Mesothelial cell of epicardium (in vitro differentiated cells): ENCODE measurements around the gene CHPF2. TPM values are rescaled to one million over a fixed set of nuclear protein-coding genes. Genes with fewer than 3 reads are reported as not detected.

Experiments used
- DNase-seq, 2 experiments: peaks; one replicate each; pipeline ENCODE4 v3.0.0; 2021; ENCODE audit warnings: low spot score in 2 of 2; ENCODE audit not compliant: unreplicated experiment in 2 of 2
- H3K27ac Mint-ChIP-seq: 2 replicates; pipeline ENCODE4 v1.8.0; 2021; ENCODE audit warnings: mixed read lengths
- H3K27me3 Mint-ChIP-seq: 2 replicates; pipeline ENCODE4 v1.8.0; 2021; ENCODE audit warnings: low read depth, mixed read lengths
- H3K36me3 Mint-ChIP-seq: 2 replicates; pipeline ENCODE4 v1.8.0; 2021; ENCODE audit warnings: mixed read lengths
- H3K4me1 Mint-ChIP-seq: 2 replicates; pipeline ENCODE4 v1.8.0; 2021; ENCODE audit warnings: mixed read lengths
- H3K4me3 Mint-ChIP-seq: 2 replicates; pipeline ENCODE4 v1.8.0; 2021; ENCODE audit warnings: mild to moderate bottlenecking, moderate library complexity, mixed read lengths
- H3K9me3 Mint-ChIP-seq: 2 replicates; pipeline ENCODE4 v1.8.0; 2021; ENCODE audit warnings: mixed read lengths
- total RNA-seq: library from RNA; stranded (reverse); gene quantifications from 3 replicates; pipeline ENCODE4 v1.2.1, GENCODE V29; 2021
- TF ChIP-seq, protein P1 (sequence below): fragments of 200-600 bp; sonication (generic); IDR thresholded peaks from one replicate; pipeline ENCODE4 v1.5.0; 2021; ENCODE audit warnings: antibody characterized with exemption; ENCODE audit not compliant: unreplicated experiment

CHPF2 gene
- total RNA-seq, 1 donor from 2014 or later, result 56.2 TPM

DNA sequence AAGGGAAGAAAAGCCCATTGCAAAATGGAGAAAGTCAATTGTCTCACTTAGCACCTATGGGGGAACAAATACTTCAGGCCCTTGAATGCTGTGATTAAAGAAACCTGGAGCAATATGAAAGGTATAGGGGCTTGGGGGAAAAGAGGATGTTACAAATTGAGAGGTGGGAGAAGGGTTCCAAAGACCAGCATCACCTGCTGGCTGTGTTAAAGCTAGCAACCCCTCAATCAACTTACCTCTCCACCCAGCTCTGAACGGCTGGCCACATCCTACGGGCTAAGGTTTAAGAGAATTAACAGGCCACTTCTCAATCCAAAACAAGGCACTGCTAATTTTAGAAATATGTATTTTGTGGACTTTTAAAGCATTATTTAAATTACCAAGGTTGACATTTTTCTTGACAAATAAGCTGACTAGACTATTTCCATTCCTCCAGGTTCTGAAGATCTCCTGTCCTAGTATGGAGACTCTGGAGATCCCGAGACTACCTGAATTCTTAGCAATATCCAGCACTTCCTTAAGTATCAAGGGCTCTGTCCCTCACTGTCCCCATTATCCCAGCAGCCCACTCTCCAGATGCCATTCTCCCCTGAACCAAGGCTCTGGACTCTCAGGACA is 21.0 kb upstream of the CHPF2 start:
- H3K9me3 Mint-ChIP-seq, result no peaks in the 10 kb centered on the region
- H3K4me3 Mint-ChIP-seq, result no peak overlapping the region
- H3K4me1 Mint-ChIP-seq, result peaks cover 9% of the 10 kb centered on the region
- peaks cover 26% of the 10 kb centered on the region for H3K36me3 Mint-ChIP-seq
- peak overlapping the region; percentile 26 for H3K27ac Mint-ChIP-seq
- H3K27me3 Mint-ChIP-seq, result peaks cover 11% of the 10 kb centered on the region
- no peak for DNase-seq
- TF ChIP-seq, protein P1, sequence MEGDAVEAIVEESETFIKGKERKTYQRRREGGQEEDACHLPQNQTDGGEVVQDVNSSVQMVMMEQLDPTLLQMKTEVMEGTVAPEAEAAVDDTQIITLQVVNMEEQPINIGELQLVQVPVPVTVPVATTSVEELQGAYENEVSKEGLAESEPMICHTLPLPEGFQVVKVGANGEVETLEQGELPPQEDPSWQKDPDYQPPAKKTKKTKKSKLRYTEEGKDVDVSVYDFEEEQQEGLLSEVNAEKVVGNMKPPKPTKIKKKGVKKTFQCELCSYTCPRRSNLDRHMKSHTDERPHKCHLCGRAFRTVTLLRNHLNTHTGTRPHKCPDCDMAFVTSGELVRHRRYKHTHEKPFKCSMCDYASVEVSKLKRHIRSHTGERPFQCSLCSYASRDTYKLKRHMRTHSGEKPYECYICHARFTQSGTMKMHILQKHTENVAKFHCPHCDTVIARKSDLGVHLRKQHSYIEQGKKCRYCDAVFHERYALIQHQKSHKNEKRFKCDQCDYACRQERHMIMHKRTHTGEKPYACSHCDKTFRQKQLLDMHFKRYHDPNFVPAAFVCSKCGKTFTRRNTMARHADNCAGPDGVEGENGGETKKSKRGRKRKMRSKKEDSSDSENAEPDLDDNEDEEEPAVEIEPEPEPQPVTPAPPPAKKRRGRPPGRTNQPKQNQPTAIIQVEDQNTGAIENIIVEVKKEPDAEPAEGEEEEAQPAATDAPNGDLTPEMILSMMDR, result no peak

DNA sequence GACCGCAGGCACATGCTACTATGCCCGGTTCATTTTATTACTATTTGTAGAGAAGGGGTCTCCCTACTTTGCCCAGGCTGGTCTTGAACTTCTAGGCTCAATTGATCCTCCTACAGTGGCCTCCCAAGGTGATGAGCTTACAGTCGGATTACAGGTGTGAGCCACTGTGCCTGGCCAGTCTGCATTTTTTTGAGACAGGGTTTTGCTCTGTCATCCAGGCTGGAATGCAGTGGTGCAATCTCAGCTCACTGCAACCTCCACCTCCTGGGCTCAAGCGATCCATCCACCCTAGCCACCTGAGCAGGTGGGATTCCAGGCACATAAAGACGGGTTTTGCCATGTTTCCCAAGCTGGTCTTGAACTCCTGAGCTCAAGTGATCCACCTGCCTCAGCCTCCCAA is 19.7 kb upstream of the CHPF2 start:
- Mint-ChIP-seq H3K4me1 (no peaks in the 10 kb centered on the region), H3K4me3 (no peak overlapping the region), H3K9me3 (no peaks in the 10 kb centered on the region), H3K27me3 (peaks cover 8% of the 10 kb centered on the region), H3K36me3 (peaks cover 29% of the 10 kb centered on the region), H3K27ac (no peak overlapping the region)
- TF ChIP-seq, protein P1, result no peak
- DNase-seq, result no peak

DNA sequence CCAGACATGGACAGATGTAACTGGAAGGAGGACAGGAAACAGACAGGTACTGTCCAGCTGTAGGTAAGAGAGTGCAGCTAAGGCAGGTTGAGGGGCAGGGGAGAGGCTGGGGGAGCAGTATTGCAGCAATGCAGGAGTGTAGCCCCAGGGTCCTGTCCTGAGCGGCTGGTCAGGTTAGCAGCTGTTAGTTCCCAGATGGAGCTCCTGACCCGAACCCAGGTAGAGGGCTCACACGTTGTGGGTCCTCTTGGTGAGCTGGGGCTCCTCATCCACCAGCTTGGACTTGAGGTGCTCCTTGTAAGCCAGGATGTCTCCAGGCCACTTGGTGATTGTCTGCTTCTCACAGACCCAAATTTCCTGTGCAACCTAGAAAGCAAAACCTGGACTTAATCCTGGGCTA is 18.5 kb upstream of the CHPF2 start:
- H3K36me3 Mint-ChIP-seq, result peaks cover 41% of the 10 kb centered on the region
- H3K4me1 Mint-ChIP-seq, result no peaks in the 10 kb centered on the region
- peaks cover 2% of the 10 kb centered on the region for H3K27me3 Mint-ChIP-seq

DNA sequence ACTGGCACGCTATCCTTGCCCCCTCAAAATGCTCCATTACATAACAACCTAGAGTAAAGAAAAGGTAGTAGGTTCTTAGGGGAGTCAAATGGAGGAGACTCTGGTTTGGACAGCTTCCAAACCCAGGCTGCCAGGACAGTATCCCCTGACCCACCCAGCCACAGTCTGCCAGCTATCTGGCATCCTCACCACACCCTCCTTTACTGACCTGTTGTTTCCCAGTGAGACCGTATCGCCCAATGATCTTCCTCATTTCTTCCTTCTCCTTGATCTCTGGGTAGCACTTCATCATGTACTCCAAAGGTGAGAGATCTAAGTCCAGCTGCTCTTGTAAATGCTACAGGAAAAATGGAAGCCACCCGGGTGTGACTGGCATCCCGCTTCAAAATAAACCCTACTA is 16.9 kb upstream of the CHPF2 start:
- Mint-ChIP-seq H3K27ac (no peak overlapping the region), H3K4me3 (no peak overlapping the region), H3K4me1 (no peaks in the 10 kb centered on the region), H3K27me3 (no peaks in the 10 kb centered on the region), H3K9me3 (no peaks in the 10 kb centered on the region), H3K36me3 (peaks cover 46% of the 10 kb centered on the region)
- no peak for DNase-seq
- TF ChIP-seq, protein P1, result no peak

More for the DNA sequence above, 18.5 kb upstream of the CHPF2 start:
- H3K9me3 Mint-ChIP-seq, result no peaks in the 10 kb centered on the region
- DNase-seq, result no peak
- TF ChIP-seq, protein P1, result no peak
- H3K27ac Mint-ChIP-seq, result no peak overlapping the region
- no peak overlapping the region for H3K4me3 Mint-ChIP-seq

- peaks cover 56% of the 10 kb centered on the region for H3K36me3 Mint-ChIP-seq
- H3K27me3 Mint-ChIP-seq, result no peaks in the 10 kb centered on the region
- no peak overlapping the region for H3K27ac Mint-ChIP-seq
- no peak overlapping the region for H3K4me3 Mint-ChIP-seq
- H3K4me1 Mint-ChIP-seq, result no peaks in the 10 kb centered on the region
- DNase-seq, result no peak
- H3K9me3 Mint-ChIP-seq, result no peaks in the 10 kb centered on the region
- TF ChIP-seq, protein P1, result no peak
Measured at GRCh38 chr7:151218170-151218569, 14.1 kb upstream of the CHPF2 start.

GRCh38 chr7:151223728-151224127 is 8.6 kb upstream of the CHPF2 start:
- TF ChIP-seq, protein P1, result no peak
- no peak for DNase-seq
- H3K36me3 Mint-ChIP-seq, result peaks cover 36% of the 10 kb centered on the region

More at GRCh38 chr7:151223728-151224127, 8.6 kb upstream of the CHPF2 start:
- no peak overlapping the region for H3K4me3 Mint-ChIP-seq
- H3K9me3 Mint-ChIP-seq, result no peaks in the 10 kb centered on the region
- H3K27me3 Mint-ChIP-seq, result no peaks in the 10 kb centered on the region
- H3K4me1 Mint-ChIP-seq, result peaks cover 32% of the 10 kb centered on the region
- H3K27ac Mint-ChIP-seq, result no peak overlapping the region
